Superior temporal gyrus (tissue), 1 donor: ENCODE results near the gene BRF1.
"Not testable (repeated sequence)": the region's sequence is repeated elsewhere in the genome, so short reads cannot be mapped to it uniquely, and the experiment has no call there.

Experiments used
- DNase-seq: peaks from one replicate; pipeline ENCODE4 v3.0.0-alpha.2; 2016; ENCODE audit errors: extremely low spot score

Gene BRF1

DNA sequence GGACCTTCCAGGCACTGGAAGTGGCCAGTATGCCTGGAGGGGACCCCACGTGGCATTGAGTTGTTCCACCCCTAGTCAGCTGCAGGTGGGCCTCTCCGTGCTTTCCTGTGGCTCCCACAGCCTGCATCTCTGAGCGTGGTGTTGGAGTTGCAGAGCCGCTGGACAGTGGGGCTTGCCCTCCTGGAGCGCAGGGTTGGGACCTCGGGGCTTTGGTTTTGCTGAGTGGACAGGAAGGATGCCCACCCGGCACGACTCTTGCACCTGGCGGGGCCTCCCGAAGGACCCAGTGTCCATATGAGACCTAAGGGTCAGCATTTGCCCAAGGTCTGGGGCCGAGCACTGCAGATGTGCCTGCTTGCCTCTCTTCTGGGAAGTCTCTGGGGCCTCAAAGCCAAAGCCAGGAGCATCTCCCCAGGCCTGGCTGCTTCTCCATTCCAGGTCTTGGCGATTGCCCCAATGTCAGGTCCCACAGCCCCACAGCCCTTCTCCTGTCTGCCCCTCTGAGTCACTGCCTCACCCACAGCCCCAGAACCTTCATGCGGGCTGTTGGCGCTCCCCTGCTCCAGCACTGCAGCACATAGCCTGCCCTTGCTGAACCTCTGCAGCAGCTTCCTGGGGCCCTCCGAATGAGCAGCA is 15.3 kb upstream of the BRF1 start:
- no peak for DNase-seq

DNA sequence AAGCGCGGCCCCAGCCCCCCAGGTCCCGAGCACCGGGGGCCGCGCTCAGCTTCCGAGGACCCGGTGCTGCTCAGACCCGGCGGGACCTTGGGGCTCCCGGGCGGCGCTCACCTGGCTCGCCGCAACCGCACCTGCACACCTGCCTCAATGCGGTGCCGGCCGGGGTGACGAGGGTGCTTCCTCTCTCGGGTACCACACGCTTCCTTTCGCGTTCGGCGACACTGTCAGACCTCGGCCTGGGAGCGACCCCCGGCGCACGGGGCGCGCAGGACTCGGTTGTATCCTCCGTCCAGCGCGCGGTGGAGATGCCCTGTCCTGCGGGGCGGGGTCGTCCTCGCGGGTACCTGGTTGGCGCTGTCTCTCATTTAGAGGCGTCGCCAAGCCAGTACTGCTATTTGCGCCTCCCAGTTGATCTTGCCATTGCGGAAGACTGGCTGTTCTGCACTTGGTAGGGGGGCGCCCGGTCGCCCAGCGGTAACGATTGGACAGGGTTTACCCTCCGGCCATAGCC is 14.5 kb upstream of the BRF1 start:
- DNase-seq = no peak

DNA sequence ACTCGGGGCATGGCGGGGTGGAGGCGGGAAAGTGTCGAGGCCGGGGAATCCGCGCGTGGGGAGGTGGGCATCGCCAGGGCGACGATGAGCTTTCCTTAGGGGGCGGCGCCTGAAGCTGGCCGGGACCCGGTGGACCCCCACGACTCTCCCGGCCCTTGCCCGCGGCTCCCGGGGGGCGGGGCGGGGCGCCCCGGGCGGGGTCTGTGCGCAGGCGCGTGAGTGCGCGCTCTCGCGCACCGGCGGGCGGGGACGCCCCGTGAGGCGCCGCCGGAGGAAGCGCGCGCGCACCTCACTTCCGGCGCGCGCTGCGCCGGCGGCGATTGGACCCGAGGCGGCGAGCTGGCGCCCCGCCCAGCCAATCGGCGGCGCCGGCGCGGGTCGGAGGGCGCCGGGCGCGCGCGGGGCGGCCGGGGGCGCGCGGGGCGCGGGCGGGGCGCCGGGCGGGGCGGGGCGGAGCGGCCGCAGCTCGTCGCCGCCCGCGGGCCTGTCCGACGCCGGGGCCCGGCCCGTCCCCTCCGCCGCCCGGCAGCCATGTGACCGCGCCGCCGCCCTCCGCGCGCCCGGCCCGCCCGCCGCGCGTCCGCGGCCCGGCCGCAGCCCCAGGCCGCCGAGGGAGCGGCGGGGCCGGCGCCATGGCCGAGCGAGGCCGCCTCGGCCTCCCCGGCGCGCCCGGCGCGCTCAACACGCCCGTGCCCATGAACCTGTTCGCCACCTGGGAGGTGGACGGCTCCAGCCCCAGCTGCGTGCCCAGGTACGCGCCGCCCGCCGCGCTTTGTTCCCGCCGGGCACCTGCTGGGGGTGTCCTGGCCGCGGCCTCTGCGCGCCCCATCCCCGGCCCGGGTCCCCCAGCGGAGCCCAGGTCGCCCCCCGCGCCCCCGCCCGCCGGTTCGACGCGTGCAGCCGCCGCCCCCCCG is 13.7 kb upstream of the BRF1 start, which contains the start of gene PACS2:
PACS2 (plus strand) TSS at position 462 of the 914 bp plus-strand sequence; CDS start at position 633, 171 bp downstream.
- peak; percentile 81 for DNase-seq

DNA sequence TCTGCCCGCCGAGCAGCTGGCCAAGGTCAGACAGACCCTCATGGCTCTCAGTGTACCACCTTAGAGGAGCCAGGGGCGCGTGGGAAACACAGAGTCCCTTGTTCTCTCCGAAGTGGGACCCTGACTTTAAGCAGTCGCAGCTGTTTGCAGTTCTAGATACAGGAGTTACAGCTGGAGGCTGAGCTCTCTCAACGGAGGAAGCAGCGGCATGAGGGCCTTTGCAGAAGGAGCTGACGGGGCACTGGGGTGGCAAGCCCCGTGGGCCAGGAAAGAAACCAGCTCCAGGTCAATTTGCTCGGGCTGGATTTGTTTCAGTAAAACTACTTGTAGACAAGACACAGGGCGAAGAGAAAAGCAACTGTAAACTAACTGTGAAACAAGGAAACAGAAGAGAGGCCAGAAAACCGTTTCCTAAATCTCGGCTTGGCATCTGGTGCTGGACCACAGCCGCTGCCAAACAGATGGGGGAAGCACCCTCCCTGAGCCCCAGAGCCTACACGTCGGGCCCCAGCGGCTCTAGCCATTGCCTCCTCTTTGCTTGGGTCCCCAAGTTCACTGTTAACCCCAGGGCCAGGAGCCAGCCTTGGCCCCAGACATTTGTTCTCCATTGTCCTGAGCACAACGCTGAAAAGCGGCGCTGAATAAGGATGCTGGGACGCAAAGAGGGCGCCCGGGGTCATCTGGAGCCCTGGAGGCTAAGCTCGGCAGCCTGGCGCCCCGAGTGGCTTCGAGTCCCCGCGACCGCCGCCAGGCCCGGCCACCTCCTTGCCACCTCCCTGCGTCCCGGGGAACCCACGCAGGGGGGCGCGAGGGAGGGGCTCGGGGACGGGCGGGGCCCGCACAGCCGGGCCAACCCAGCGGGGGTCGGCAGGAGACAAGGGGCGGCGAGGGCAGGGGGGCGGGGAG is 12.8 kb upstream of the BRF1 start:
- DNase-seq = peak; percentile 64

DNA sequence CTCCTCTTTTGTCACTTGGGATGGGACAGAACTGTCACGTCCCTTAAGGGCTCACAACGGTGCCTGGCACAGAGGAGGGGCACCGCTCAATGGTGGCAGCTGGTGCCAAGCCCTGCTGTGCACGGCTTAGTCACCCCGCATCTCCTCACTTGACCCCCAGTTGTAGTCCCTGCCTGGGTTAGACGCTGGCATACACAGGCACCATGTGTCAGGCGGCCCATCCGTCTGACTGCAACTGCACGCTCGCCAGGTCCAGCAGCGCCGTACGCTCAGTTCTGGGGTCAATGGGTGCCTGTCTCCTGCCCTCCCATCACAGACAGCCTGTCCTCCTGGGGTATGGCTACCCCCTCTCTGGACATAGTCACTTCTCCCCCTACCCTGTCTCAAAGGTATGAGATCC is 12.2 kb upstream of the BRF1 start:
- DNase-seq = peak; percentile 80

DNA sequence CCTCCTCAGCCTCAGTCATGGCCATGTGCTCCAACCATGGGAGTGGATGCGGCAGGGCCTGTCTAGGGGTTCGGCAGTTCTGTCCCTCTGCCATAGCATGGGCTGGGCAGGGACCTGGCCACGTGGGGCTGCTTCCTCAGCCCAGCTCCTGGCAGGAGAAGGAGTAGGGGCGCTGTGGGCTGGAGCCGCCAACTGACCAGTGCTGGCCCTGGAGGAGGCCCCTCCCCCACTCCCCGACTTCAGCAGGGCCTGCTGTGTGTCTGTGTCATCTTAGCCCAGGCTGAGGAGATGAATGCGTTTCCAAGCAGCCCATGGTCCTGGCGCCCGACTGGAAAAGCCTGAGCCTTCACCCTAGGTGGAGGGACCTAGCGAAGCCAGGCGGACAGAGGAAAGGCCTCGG is 11.0 kb upstream of the BRF1 start:
- peak; percentile 8 for DNase-seq

DNA sequence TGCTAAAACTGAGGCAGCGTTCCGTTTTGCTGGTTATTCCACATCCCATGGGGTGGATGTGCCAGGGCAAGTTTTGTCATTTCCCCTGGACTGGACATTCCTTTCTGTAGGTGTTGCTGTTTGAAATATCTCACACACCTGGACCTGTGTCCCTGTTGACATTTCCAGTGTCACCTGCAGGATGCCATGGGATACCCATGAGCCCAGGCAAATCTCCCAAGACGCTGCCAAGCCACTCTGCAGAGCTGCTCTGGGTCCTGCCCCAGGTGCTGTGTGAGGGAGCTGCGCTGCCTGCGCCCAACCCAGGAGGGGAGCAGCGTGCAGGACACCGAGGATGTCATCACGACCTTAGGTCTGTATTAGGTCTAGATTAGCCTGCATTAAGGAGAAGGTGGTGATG is 8.6 kb upstream of the BRF1 start:
- no peak for DNase-seq

DNA sequence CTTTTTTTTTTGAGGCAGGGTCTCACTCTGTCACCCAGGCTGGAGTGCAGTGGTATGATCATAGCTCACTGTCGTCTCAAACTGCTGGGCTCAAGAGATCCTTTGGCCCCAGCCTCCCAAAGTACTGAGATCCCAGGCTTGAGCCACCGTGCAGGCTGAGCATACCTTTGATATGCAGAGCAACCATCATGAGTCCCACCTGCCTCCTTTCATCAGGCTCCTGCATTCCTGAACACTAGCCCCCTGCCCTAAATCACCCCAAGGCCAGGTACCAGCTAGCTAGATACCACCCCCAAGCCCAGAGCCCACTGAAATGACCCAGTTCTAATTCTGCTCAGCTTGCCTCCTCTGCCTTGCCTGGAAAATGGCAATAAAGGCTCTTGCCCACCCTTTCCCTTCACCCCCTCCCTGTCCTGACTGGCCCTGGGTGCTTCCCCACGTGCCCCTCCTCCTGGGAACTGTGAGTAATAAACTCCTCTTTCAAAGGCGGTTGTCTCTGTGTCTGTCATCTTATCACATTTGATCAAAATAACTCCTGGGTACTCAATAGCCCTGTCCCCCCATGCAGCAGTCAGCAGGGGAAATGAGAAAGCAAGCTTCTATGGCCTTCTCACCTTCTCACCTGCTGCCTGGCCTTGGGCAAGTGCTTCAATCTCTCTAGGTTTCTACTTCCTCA is 6.4 kb upstream of the BRF1 start:
- no peak for DNase-seq

DNA sequence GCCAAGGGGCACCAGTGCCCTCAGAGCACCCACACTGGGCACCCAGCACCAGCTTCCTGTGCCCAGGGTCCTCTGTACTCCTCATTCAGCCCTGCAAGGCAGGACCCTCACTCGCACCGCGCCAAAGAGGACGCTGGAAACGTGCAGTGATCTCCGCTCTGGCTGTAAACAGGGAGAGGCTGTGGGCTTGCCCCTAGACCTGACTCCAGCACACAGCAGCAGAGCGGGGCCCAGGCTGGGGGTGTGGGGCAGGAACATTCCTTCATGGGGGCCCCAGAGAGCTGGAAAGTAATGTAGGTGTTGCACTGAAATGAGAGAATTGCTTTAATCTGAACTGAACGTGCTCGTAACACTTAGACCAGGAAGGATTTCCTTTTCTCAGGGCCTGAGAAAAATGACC is 5.0 kb upstream of the BRF1 start:
- no peak for DNase-seq

DNA sequence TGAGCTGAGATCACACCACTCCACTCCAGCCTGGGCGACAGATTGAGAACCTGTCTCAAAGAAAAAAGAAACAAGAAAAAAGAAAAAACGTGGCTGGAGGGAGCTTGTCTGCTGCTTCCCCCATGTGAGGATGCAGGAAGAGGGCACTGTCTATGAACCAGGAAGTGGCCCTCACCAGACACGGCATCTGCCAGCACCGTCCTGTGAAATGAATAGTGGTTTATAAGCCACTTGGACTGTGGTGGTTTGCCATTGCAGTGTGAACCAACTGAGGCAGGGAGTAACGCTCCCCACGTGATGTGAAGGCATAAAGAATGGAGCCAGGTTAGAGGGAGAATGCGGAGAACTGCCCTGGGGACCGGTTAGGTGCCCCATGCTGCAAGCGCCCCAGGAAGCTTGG is 4.5 kb upstream of the BRF1 start:
- no peak for DNase-seq

DNA sequence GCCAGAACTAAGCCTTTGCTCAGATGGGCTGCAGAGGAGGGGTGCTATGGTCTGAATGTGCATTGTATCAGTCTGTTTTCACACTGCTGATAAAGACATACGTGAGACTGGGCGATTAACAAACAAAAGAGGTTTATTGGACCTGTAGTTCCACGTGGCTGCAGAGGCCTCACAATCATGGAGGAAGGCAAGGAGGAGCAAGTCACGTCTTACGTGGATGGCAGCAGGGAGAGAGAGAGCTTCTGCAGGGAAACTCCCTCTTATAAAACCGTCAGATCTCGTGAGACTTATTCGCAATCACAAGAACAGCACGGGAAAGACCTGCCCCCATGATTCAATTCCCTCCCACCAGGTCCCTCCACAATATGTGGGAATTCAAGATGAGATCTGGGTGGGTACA is 3.8 kb upstream of the BRF1 start:
- DNase-seq = no peak

DNA sequence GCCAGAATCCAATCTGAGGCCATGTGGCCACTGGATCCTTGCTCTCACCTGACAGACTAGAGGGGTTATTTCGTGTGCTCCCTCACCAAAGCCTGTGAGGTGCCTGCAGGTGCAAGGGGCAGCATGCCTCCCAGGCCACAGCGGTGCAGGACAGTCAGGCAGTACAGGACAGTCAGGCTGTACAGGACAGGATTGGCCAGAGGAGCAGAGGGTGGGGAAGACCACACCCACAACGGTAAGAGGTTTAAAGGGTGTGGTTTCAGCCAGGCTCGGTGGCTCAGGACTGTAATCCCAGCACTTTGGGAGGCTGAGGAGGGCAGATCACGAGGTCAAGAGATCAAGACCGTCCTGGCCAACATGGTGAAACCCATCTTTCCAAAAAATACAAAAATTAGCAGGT is 3.1 kb upstream of the BRF1 start:
- DNase-seq = no peak

DNA sequence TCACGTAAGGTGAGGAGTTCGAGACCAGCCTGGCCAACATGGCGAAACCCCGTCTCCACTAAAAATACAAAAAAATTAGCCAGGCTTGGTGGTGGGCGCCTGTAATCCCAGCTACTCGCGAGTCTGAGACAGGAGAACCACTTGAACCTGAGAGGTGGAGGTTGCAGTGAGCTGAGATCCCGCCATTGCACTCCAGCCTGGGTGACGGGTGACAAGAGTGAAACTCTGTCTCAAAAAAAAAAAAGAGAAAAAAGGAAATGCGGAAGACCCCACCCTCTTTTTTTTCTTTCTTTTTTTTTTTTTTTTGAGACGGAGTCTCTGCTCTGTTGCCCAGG is 1.1 kb upstream of the BRF1 start:
- DNase-seq = not testable (repeated sequence)

DNA sequence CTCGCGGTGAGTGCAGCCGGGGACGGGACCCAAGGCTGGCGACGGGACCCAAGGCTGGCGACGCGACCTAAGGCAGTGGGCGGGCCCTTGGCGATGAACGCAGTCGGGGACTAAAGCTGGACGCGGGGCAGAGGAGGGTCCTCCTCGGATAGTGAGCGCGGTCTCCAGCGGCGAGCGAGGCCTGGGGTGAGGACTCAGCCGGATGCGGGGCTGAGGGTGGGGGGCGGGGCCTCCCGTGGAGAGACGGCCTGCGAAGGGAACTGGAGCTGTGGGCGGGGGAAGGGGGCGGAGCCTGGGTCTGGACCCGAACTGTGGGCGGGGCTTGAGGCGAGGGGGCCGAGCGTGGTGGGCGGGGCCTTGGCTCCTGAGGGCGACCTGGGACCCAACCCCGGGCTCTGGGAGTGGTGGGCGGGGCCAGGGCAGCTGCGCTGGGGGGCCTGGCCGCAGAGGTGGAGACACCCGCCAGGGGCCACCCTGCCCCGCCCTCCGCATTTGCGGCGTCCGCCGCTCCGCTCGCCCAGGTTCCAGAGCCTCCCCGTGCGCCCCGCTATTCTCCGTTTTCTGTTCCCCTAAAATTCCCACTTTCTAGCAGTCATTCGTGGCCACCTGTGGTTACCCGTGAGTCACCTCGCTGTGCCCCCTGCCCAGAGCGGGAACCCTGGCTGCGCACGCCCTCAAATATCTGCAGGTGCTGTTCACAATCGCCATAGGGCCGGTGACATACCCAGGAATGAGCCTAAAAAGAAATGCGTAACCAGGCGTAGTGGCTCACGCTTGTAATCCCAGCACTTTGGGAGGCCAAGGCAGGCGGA is 508 bp upstream of the BRF1 start:
- DNase-seq = peak; percentile 90

DNA sequence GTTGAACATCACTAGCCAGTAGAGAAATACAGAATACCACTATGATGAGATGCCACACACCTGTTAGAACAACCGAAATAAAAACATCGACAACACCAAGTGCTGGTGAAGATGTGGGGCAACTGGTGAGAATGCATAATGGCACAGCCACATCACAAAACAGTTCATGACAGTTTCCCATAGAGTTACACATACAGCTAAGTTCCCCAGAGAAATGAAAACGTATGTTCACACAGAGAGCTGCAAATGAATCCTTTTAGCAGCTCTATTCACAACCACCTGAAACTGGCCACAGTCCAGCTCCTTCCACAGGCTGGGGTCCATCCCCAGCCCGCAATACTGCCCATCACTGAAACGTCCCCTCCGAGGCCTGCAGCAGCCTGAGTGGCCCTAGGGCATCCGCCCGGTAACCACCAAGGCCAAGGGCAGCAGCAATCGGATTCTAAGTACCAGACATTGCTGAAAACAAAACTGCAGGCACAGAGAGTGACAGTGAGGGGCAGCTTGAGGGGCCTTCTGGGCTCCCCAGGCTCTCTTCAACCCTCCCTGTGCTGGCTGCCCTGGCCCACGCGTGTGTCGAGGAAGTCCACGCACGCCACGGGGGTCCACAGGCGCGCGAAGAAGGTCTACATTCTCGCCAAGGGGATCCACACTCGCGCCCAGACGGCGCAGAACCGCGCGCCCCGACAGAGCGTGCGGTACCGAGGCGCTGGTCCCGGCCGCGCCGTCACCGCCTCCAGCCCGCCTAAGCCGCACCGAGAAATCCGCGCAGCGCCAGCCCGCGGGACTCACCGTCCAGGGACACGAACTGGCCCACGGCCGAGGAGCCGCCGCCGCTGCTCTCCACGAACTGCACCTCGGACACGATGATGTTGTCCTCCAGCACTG is 903 bp downstream of the BRF1 start:
- no peak for DNase-seq

DNA sequence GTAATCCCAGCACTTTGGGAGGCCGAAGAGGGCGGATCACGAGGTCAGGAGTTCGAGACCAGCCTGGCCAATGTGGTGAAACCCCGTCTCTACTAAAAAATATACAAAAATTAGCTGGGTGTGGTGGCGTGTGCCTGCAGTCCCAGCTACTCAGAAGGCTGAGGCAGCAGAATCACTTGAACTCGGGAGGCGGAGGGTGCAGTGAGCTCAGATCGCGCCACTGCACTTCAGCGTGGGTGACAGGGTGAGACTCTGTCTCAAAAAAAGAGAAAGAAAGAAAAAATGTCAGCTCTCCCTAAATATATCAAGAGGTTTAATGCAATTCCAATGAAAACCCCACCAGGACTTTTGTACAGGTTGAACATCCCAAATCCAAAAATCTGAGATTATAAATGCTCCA is 3.5 kb downstream of the BRF1 start:
- DNase-seq = not testable (repeated sequence)

DNA sequence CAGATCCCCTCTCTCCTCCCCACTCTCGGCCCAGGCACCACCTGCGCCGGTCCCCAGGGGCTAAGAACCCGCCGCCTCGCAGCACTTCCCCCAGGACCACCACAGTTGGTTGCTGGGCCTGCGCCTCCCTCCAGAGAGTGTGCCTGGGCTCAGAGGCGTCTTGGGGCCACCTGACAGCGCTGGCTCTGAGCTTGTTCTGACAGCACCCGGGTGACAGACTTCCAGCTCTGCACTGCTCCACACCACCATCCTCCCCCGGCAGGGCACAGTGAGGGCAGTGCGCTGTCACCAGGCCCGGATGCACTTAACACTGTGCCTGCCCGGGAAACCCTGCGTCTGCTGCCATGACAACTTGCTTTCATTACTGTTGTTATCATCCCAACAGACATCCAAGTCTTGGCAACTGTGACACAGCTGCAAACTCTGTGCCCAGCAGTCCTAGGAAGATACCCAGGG is 6.6 kb downstream of the BRF1 start:
- peak; percentile 31 for DNase-seq

DNA sequence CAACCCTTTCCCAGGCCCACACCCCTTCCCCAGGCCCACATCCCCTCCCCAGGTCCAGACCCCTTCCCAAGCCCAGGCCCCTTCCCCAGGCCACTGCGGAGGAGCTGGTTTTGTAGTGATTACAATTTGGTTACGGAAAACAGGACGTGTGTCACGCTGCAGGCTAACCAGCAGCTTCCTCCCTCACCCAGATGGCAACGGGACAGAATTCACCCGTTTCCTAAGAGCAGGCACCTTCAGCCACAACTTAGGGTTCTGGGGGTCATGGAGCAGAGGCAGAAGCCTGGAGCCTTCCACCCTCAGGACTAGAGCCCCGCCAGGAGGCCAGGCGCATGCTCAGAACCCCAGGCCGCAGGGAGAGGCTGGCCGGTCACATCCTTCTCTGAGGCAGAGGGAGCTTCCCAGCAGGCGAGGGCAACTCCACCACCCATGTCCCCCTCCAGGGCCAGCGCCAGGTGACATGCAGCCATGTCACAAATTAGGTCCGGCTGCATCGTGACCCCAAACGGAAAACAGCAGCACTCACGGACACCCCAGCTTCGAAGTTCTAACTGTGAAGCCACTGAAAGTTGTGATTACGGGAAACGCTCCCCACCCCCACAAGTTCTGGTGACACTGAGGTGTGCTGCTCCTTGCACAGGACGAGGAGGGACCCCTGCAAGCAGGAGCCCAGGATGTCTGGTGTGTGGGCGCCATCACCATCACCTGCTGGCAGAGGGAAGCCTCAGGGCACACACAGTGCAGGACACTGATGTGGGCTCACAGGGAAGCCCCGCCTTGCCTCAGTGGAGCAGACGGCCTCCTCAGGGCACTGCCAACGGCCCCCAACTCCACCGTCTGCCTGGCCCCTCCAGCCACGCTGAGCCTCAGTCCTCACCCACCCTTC is 7.7 kb downstream of the BRF1 start:
- no peak for DNase-seq
